ENCODE results near the gene ABCA12.

The ABCA12 gene

GRCh38 chr2:214985619-214986018 lies 152.8 kb downstream of the ABCA12 start:
- no peak overlapping the region for H3K4me3 ChIP-seq (ENCODE audit: low read depth, low read length)
- no peak for DNase-seq (ENCODE audit: low read depth, low spot score)
- in situ Hi-C loops (cut with HindIII; ENCODE audit: low sequenced_read_pairs), result no loop called here
- TF ChIP-seq CTCF (IDR thresholded peaks at IDR 0.05; ENCODE audit: low read depth, low read length), result no peak

GRCh38 chr2:214966420-214966819 lies 172.0 kb downstream of the ABCA12 start:
- no peak for TF ChIP-seq CTCF (IDR thresholded peaks at IDR 0.05; ENCODE audit: low read depth, low read length)
- H3K4me3 ChIP-seq (ENCODE audit: low read depth, low read length), result no peak overlapping the region
- in situ Hi-C loops (cut with HindIII; ENCODE audit: low sequenced_read_pairs), result no loop called here
- DNase-seq (ENCODE audit: low read depth, low spot score), result no peak

- DNase-seq (ENCODE audit: low read depth, low spot score), result peak; percentile 19
- in situ Hi-C loops (cut with HindIII; ENCODE audit: low sequenced_read_pairs), result no loop called here
- H3K4me3 ChIP-seq (ENCODE audit: low read depth, low read length), result no peak overlapping the region
- no peak for TF ChIP-seq CTCF (IDR thresholded peaks at IDR 0.05; ENCODE audit: low read depth, low read length)
Observed at GRCh38 chr2:214960677-214961076, 177.7 kb downstream of the ABCA12 start.

- in situ Hi-C loops (cut with HindIII; ENCODE audit: low sequenced_read_pairs), result no loop called here
- TF ChIP-seq CTCF (IDR thresholded peaks at IDR 0.05; ENCODE audit: low read depth, low read length), result no peak
Observed at GRCh38 chr2:214946949-214947348, 191.5 kb downstream of the ABCA12 start.

GRCh38 chr2:214934006-214934405 lies 204.4 kb downstream of the ABCA12 start:
- DNase-seq (ENCODE audit: low read depth, low spot score), result peak; percentile 59
- no peak overlapping the region for H3K4me3 ChIP-seq (ENCODE audit: low read depth, low read length)
- TF ChIP-seq CTCF (IDR thresholded peaks at IDR 0.05; ENCODE audit: low read depth, low read length), result no peak
- in situ Hi-C loops (cut with HindIII; ENCODE audit: low sequenced_read_pairs), result no loop called here

More at GRCh38 chr2:214946949-214947348, 191.5 kb downstream of the ABCA12 start:
- DNase-seq (ENCODE audit: low read depth, low spot score), result no peak
- no peak overlapping the region for H3K4me3 ChIP-seq (ENCODE audit: low read depth, low read length)

GRCh38 chr2:214904634-214905033 lies 233.8 kb downstream of the ABCA12 start:
- no peak for DNase-seq (ENCODE audit: low read depth, low spot score)
- TF ChIP-seq CTCF (IDR thresholded peaks at IDR 0.05; ENCODE audit: low read depth, low read length), result no peak
- H3K4me3 ChIP-seq (ENCODE audit: low read depth, low read length), result no peak overlapping the region
- in situ Hi-C loops (cut with HindIII; ENCODE audit: low sequenced_read_pairs), result no loop called here

DNA sequence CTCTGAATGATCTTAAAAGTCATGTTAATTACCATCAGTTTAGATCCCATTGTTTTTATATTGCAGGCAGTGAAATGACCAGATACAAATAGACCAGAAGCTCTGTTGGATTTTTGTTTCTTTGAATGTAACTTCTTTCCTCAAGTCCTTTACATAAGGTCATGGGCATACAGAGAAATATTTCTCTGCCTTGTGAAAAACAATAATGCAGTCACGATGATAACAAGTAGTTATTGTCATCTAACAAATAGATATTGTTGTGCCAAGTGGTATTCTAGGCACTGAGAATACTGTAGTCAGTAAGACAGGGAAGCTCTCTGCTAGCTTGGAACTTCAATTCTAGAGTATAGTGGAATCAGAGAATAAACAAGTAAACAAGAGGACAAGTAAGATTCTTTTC lies 234.2 kb downstream of the ABCA12 start:
- TF ChIP-seq CTCF (IDR thresholded peaks at IDR 0.05; ENCODE audit: low read depth, low read length), result no peak
- in situ Hi-C loops (cut with HindIII; ENCODE audit: low sequenced_read_pairs), result no loop called here
- no peak overlapping the region for H3K4me3 ChIP-seq (ENCODE audit: low read depth, low read length)
- DNase-seq (ENCODE audit: low read depth, low spot score), result no peak
